GM12878 (cell line): ENCODE data around the gene FAM234B.

ENCODE experiments used
- BRCA1 ChIP-seq: IDR thresholded peaks from 2 replicates; pipeline ENCODE4 v1.6.1; 2011; ENCODE audit warnings: low read depth, low read length, improper control_type of control experiment
- EGR1 ChIP-seq, 2 experiments: IDR thresholded peaks; 1 replicate in 1 of 2; 2 replicates in 1 of 2; pipeline ENCODE4 v1.6.1; 2011 to 2012; ENCODE audit warnings: low read depth in 2 of 2, low read length in 2 of 2, borderline replicate concordance in 1 of 2, mild to moderate bottlenecking in 1 of 2, moderate library complexity in 1 of 2
- EZH2 ChIP-seq: IDR thresholded peaks from 2 replicates; pipeline ENCODE4 v1.6.1; 2012; ENCODE audit warnings: low read depth, mild to moderate bottlenecking, control low read depth, inconsistent platforms, low read length, borderline replicate concordance; ENCODE audit not compliant: control insufficient read depth
- HDGF ChIP-seq: fragments of 450-650 bp; IDR thresholded peaks from 2 replicates; pipeline ENCODE4 v1.6.1; 2016; ENCODE audit warnings: antibody characterized with exemption
- NR2F1 ChIP-seq: fragments of 450-650 bp; conservative IDR thresholded peaks from 2 replicates; pipeline ENCODE4 v1.6.1; 2017; ENCODE audit warnings: mild to moderate bottlenecking
- POLR2A ChIP-seq: IDR thresholded peaks from 2 replicates; pipeline ENCODE4 v1.6.1; 2011; ENCODE audit warnings: low read depth, mild to moderate bottlenecking, low read length
- RAD21 ChIP-seq: IDR thresholded peaks from 2 replicates; pipeline ENCODE4 v1.6.1; 2011; ENCODE audit warnings: mild to moderate bottlenecking, low read depth, low read length, moderate library complexity; ENCODE audit not compliant: insufficient read depth
- RCOR1 ChIP-seq: conservative IDR thresholded peaks from 2 replicates; pipeline ENCODE4 v1.6.1; 2012; ENCODE audit warnings: low read depth, low read length, improper control_type of control experiment
- SMAD1 ChIP-seq: fragments of 450-650 bp; IDR thresholded peaks from 2 replicates; pipeline ENCODE4 v1.6.1; 2018; ENCODE audit warnings: mild to moderate bottlenecking, low read depth; ENCODE audit not compliant: partially characterized antibody
- TF ChIP-seq, protein P1 (sequence below): fragments of 450-650 bp; IDR thresholded peaks from 2 replicates; pipeline ENCODE4 v1.6.1; 2017; ENCODE audit warnings: mild to moderate bottlenecking, moderate library complexity

DNA sequence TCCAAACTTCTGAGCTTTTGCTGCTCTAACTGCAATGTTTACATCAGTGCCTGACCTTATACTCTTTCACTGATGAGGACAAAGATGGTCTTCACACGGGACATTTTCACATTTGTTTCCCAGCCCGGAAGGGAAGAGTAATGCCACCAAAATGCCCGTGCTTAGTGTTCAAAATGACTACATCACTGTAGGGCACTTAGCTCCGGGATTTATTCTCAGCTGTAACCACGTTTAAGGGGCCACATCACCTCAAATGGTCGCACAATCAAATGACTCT is 56.4 kb downstream of the FAM234B start:
- TF ChIP-seq NR2F1: no peak
- TF ChIP-seq, protein P1, sequence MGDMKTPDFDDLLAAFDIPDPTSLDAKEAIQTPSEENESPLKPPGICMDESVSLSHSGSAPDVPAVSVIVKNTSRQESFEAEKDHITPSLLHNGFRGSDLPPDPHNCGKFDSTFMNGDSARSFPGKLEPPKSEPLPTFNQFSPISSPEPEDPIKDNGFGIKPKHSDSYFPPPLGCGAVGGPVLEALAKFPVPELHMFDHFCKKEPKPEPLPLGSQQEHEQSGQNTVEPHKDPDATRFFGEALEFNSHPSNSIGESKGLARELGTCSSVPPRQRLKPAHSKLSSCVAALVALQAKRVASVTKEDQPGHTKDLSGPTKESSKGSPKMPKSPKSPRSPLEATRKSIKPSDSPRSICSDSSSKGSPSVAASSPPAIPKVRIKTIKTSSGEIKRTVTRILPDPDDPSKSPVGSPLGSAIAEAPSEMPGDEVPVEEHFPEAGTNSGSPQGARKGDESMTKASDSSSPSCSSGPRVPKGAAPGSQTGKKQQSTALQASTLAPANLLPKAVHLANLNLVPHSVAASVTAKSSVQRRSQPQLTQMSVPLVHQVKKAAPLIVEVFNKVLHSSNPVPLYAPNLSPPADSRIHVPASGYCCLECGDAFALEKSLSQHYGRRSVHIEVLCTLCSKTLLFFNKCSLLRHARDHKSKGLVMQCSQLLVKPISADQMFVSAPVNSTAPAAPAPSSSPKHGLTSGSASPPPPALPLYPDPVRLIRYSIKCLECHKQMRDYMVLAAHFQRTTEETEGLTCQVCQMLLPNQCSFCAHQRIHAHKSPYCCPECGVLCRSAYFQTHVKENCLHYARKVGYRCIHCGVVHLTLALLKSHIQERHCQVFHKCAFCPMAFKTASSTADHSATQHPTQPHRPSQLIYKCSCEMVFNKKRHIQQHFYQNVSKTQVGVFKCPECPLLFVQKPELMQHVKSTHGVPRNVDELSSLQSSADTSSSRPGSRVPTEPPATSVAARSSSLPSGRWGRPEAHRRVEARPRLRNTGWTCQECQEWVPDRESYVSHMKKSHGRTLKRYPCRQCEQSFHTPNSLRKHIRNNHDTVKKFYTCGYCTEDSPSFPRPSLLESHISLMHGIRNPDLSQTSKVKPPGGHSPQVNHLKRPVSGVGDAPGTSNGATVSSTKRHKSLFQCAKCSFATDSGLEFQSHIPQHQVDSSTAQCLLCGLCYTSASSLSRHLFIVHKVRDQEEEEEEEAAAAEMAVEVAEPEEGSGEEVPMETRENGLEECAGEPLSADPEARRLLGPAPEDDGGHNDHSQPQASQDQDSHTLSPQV: no peak
- TF ChIP-seq POLR2A: no peak
- TF ChIP-seq RCOR1: no peak
- TF ChIP-seq HDGF: no peak
- no peak for TF ChIP-seq EZH2
- TF ChIP-seq EGR1 (IDR thresholded peaks at IDR 0.05; ENCODE audit: borderline replicate concordance in 1 of 2, low read depth in 2 of 2, low read length in 2 of 2): no peak
- TF ChIP-seq SMAD1: no peak
- TF ChIP-seq RAD21: no peak
- no peak for TF ChIP-seq BRCA1
